B cell (primary cell): ENCODE data around the gene SCML1. TPM values are rescaled to one million over a fixed set of nuclear protein-coding genes. Genes with fewer than 3 reads are reported as not detected.

Experiments used
- ATAC-seq: fragments of 200-7000 bp; cut with Tn5 transposase; one replicate; pipeline ENCODE4 v1.10.0; 2021; ENCODE audit warnings: low read depth, mild to moderate bottlenecking, moderate number of reproducible peaks, moderate library complexity
- CTCF ChIA-PET: fragments of 350-600 bp; sonication (Branson Sonifier 250); formaldehyde crosslinking; loops from one replicate; lab custom pipeline; 2021; ENCODE audit warnings: antibody characterized with exemption, inconsistent platforms; lab: Charles Lee
- POLR2A ChIA-PET: fragments of 350-600 bp; sonication (Branson Sonifier 250); formaldehyde crosslinking; loops from one replicate; lab custom pipeline; 2021; ENCODE audit warnings: antibody characterized with exemption; lab: Charles Lee
- DNase-seq: peaks from one replicate; pipeline ENCODE4 v3.0.0; 2013
- H2AFZ ChIP-seq: 2 replicates; pipeline ENCODE4 v1.6.1; 2012; ENCODE audit warnings: mild to moderate bottlenecking, low read depth, low read length; ENCODE audit not compliant: insufficient read depth, poor library complexity, severe bottlenecking
- H3K27ac ChIP-seq, 2 donors: 1 replicate in 1 of 2; 2 replicates in 1 of 2; pipeline ENCODE4 v1.5.1; 2012 to 2013; ENCODE audit warnings: low read length in 2 of 2, mild to moderate bottlenecking in 2 of 2, moderate library complexity in 1 of 2
- H3K27me3 ChIP-seq, 4 experiments: fragments of 200-600 bp in 1 of 4; sonication (generic) in 1 of 4; replicated peaks in 1 of 4; 1 replicate in 2 of 4; 2 replicates in 2 of 4; pipeline versions ENCODE4 v1.6.1 to v1.7.0; 2013 to 2016; ENCODE audit warnings: low read length in 3 of 4, mild to moderate bottlenecking in 2 of 4, mixed read lengths in 1 of 4, moderate library complexity in 1 of 4; ENCODE audit not compliant: insufficient read depth in 4 of 4, control insufficient read depth in 3 of 4; ENCODE audit errors: control extremely low read depth in 1 of 4
- H3K36me3 ChIP-seq, 2 experiments: replicated peaks in 1 of 2; 1 replicate in 1 of 2; 2 replicates in 1 of 2; pipeline versions ENCODE4 v1.6.1 to v1.7.1; 2013; ENCODE audit warnings: low read length in 1 of 2; ENCODE audit not compliant: insufficient read depth in 2 of 2, control insufficient read depth in 1 of 2; ENCODE audit errors: control extremely low read depth in 1 of 2, extremely low read depth in 1 of 2
- H3K4me1 ChIP-seq, 2 donors: fragments of 200-600 bp in 1 of 2; sonication (generic) in 1 of 2; 1 replicate in 1 of 2; 2 replicates in 1 of 2; pipeline versions ENCODE4 v1.5.1 to v1.6.1; 2013 to 2017; ENCODE audit warnings: low read length in 2 of 2; ENCODE audit not compliant: control insufficient read depth in 2 of 2, insufficient read depth in 2 of 2
- H3K4me2 ChIP-seq: replicated peaks from 2 replicates; pipeline ENCODE3; 2012; ENCODE audit warnings: mild to moderate bottlenecking, low read depth, low read length; ENCODE audit not compliant: poor library complexity, severe bottlenecking
- H3K4me3 ChIP-seq, 5 experiments: fragments of 200-600 bp in 1 of 5; sonication (generic) in 1 of 5; 1 replicate in 3 of 5; 2 replicates in 2 of 5; pipeline versions ENCODE4 v1.5.1 to v1.7.0; 2011 to 2016; ENCODE audit warnings: low read length in 4 of 5, mild to moderate bottlenecking in 4 of 5, low read depth in 2 of 5, control low read depth in 1 of 5, moderate library complexity in 1 of 5; ENCODE audit not compliant: insufficient read depth in 1 of 5; ENCODE audit errors: control extremely low read depth in 1 of 5, extremely low read depth in 1 of 5
- H3K79me2 ChIP-seq: fragments of 200-600 bp; sonication (generic); one replicate; pipeline ENCODE4 v1.6.0; 2016; ENCODE audit warnings: low read length; ENCODE audit not compliant: control insufficient read depth, insufficient read depth
- H3K9ac ChIP-seq: fragments of 200-600 bp; sonication (generic); 2 replicates; pipeline ENCODE4 v1.6.1; 2017; ENCODE audit warnings: mild to moderate bottlenecking, low read length, moderate library complexity
- H3K9me3 ChIP-seq, 3 donors: one replicate each; pipeline versions ENCODE4 v1.6.1 to v1.7.1; 2013; ENCODE audit warnings: low read length in 2 of 3; ENCODE audit not compliant: control insufficient read depth in 2 of 3, insufficient read depth in 1 of 3; ENCODE audit errors: control extremely low read depth in 1 of 3
- H4K20me1 ChIP-seq: 2 replicates; pipeline ENCODE4 v1.6.0; 2012; ENCODE audit warnings: mild to moderate bottlenecking, low read length; ENCODE audit not compliant: insufficient read depth, control insufficient read depth, poor library complexity, severe bottlenecking
- H3K27ac Mint-ChIP-seq: one replicate; pipeline ENCODE4 v1.8.0; 2021; ENCODE audit warnings: mixed read lengths
- H3K27me3 Mint-ChIP-seq: one replicate; pipeline ENCODE4 v1.8.0; 2021; ENCODE audit warnings: mixed read lengths
- H3K4me1 Mint-ChIP-seq: one replicate; pipeline ENCODE4 v1.8.0; 2021; ENCODE audit warnings: mixed read lengths
- H3K4me3 Mint-ChIP-seq: one replicate; pipeline ENCODE4 v1.8.0; 2021; ENCODE audit warnings: mixed read lengths
- H3K9me3 Mint-ChIP-seq: one replicate; pipeline ENCODE4 v1.8.0; 2022; ENCODE audit warnings: mixed read lengths; ENCODE audit not compliant: insufficient read depth
- EZH2 ChIP-seq: IDR thresholded peaks from 2 replicates; pipeline ENCODE4 v1.6.1; 2012; ENCODE audit warnings: borderline replicate concordance, low read depth, mild to moderate bottlenecking, moderate library complexity, low read length; ENCODE audit not compliant: insufficient read depth, poor library complexity, severe bottlenecking
- WGBS: methylation state at CpG from one replicate; pipeline ENCODE4 v1.1.5; 2013; ENCODE audit warnings: missing lambda C conversion rate; ENCODE audit not compliant: insufficient coverage; 5-methylcytosine and 5-hydroxymethylcytosine counted together
- intact Hi-C: fragments of 100-400 bp; cut with micrococcal nuclease; formaldehyde crosslinking; loops from one replicate; pipeline ENCODE4 v1.10.0; 2022
- polyA plus RNA-seq: library from polyadenylated mRNA; depleted of rRNA; stranded (reverse); fragments of >200 nt; gene quantifications from 2 replicates; pipeline ENCODE4 v1.2.3, GENCODE V29; 2012
- total RNA-seq, 2 donors: library from RNA; stranded (reverse); fragments of 120-200 nt in 1 of 2; gene quantifications; 1 replicate in 1 of 2; 2 replicates in 1 of 2; pipeline versions ENCODE4 v1.2.3 to v1.2.4, GENCODE V29; 2013 to 2022
- TF ChIP-seq, protein P1 (sequence below): fragments of 200-600 bp; IDR thresholded peaks from one replicate; pipeline ENCODE4 v1.8.0; 2022; ENCODE audit warnings: antibody characterized with exemption, mild to moderate bottlenecking

SCML1 gene
- total and polyA plus RNA-seq, 2 donors (not counting 1 experiment from before 2014, with no cell fraction given) = 6.7 to 9.6 TPM

DNA sequence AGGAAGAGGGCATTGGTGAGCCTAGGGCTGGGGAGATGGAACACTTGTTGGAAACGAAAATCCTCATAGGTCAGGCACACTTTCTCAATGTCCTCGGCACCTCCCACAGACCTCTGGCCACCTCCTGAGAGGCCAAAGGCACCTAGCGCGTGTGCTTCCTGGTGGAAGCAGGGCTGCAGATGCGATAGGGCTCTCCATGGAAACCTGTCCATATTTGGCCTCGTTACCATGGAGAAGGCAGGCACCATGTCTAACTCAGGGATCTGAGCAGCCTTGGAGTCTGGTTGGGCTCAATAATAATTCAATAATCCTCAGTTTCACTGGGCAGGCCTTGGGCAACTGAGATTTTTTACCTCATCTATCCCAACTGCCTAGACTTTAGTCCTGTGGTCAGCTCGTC is 65.5 kb downstream of the SCML1 start:
- Histone ChIP-seq H3K27me3 (no peaks in the 10 kb centered on the region), H4K20me1 (no peaks in the 10 kb centered on the region), H2AFZ (no peak overlapping the region), H3K9ac (no peak overlapping the region), H3K79me2 (no peaks in the 10 kb centered on the region), H3K4me1 (no peaks in the 10 kb centered on the region), H3K4me3 (no peak overlapping the region), H3K9me3 (no peaks in the 10 kb centered on the region), H3K36me3 (no peaks in the 10 kb centered on the region), H3K27ac (no peak overlapping the region), H3K4me2 (no peak overlapping the region)
- Mint-ChIP-seq H3K4me1 (no peaks in the 10 kb centered on the region), H3K4me3 (no peak overlapping the region), H3K27ac (no peak overlapping the region), H3K27me3 (no peaks in the 10 kb centered on the region), H3K9me3 (no peaks in the 10 kb centered on the region)
- POLR2A ChIA-PET = no interaction called here
- no peak for TF ChIP-seq EZH2
- TF ChIP-seq, protein P1, sequence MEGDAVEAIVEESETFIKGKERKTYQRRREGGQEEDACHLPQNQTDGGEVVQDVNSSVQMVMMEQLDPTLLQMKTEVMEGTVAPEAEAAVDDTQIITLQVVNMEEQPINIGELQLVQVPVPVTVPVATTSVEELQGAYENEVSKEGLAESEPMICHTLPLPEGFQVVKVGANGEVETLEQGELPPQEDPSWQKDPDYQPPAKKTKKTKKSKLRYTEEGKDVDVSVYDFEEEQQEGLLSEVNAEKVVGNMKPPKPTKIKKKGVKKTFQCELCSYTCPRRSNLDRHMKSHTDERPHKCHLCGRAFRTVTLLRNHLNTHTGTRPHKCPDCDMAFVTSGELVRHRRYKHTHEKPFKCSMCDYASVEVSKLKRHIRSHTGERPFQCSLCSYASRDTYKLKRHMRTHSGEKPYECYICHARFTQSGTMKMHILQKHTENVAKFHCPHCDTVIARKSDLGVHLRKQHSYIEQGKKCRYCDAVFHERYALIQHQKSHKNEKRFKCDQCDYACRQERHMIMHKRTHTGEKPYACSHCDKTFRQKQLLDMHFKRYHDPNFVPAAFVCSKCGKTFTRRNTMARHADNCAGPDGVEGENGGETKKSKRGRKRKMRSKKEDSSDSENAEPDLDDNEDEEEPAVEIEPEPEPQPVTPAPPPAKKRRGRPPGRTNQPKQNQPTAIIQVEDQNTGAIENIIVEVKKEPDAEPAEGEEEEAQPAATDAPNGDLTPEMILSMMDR = no peak
- no CpG with 5 or more reads among the region's 7 CpGs for WGBS
- intact Hi-C loops = no loop called here
- DNase-seq (no peak), ATAC-seq (no peak)
- CTCF ChIA-PET = no interaction called here

- POLR2A ChIA-PET = no interaction called here
- H3K4me3 ChIP-seq = no peak overlapping the region
- TF ChIP-seq, protein P1 = no peak
- TF ChIP-seq EZH2 = no peak
- no peak overlapping the region for H3K27ac ChIP-seq
- no peaks in the 10 kb centered on the region for H3K9me3 ChIP-seq
- H3K9ac ChIP-seq = no peak overlapping the region
- no peak for DNase-seq
- no peak overlapping the region for H2AFZ ChIP-seq
- CTCF ChIA-PET = no interaction called here
- Mint-ChIP-seq H3K9me3 (no peaks in the 10 kb centered on the region), H3K4me3 (no peak overlapping the region), H3K27me3 (no peaks in the 10 kb centered on the region), H3K27ac (no peak overlapping the region), H3K4me1 (no peaks in the 10 kb centered on the region)
- H3K4me2 ChIP-seq = no peak overlapping the region
- intact Hi-C loops = no loop called here
- H3K36me3 ChIP-seq = no peaks in the 10 kb centered on the region
- H3K4me1 ChIP-seq = no peaks in the 10 kb centered on the region
- no peaks in the 10 kb centered on the region for H4K20me1 ChIP-seq
- no peaks in the 10 kb centered on the region for H3K27me3 ChIP-seq
- WGBS = no CpG with 5 or more reads among the region's 4 CpGs
- H3K79me2 ChIP-seq = no peaks in the 10 kb centered on the region
- no peak for ATAC-seq
Observed at GRCh38 chrX:17803449-17803848, 66.2 kb downstream of the SCML1 start.

Other genes with a start within 250 kb of the SCML1 start
- gene RAI2, start 123.8 kb downstream of the SCML1 start, total RNA-seq = not detected in 2 replicates
- gene RAI2, start 123.8 kb downstream of the SCML1 start, polyA plus RNA-seq = not detected in 2 replicates